ENCODE measurements around the gene FHAD1.

Gene FHAD1

DNA sequence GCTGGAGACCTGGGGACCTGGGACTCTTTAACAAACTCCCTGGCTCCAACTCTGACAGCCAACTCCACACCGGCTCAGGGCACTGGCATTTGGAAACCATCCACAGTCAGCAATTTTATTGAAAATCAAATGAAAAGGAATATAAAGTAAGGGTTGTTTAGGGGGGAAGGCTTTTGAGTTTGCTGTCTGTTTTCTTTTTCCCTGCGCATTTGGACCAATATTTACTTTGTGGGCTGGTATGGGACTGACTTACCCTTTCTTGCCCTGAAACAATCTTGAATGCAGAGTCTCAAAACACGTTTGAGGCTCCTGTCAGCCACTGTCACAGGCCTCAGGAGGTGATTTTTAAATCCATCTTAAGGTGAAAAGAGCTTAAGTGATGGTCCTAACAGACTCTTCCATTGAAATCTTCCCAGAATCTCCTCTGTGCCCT, 147.3 kb downstream of the FHAD1 start:
- Histone ChIP-seq H3K9me2 (replicated peaks; ENCODE audit: insufficient read depth, low read length) (no peaks in the 10 kb centered on the region), H3K27me3 (replicated peaks; ENCODE audit: insufficient read depth, low read length) (no peaks in the 10 kb centered on the region), H2AFZ (ENCODE audit: low read length) (no peak overlapping the region), H3F3A (ENCODE audit: insufficient read depth, low read length) (no peaks in the 10 kb centered on the region), H4K20me1 (ENCODE audit: insufficient read depth, low read length) (no peaks in the 10 kb centered on the region), H3K4me1 (ENCODE audit: low read length) (no peaks in the 10 kb centered on the region), H3K36me3 (replicated peaks; ENCODE audit: insufficient read depth, low read length) (no peaks in the 10 kb centered on the region), H3K9ac (ENCODE audit: low read length) (no peak overlapping the region), H3K9me3 (replicated peaks; ENCODE audit: insufficient read depth, low read length) (no peaks in the 10 kb centered on the region), H3K79me2 (ENCODE audit: low read length) (no peaks in the 10 kb centered on the region), H3K27ac (ENCODE audit: low read length) (no peak overlapping the region), H3K4me3 (ENCODE audit: low read length) (no peak overlapping the region), H3K4me2 (ENCODE audit: low read depth, low read length) (no peak overlapping the region)
- no peak for TF ChIP-seq EZH2 (optimal IDR thresholded peaks at IDR 0.05; ENCODE audit: low read depth, low read length)
- TF ChIP-seq, protein P1, sequence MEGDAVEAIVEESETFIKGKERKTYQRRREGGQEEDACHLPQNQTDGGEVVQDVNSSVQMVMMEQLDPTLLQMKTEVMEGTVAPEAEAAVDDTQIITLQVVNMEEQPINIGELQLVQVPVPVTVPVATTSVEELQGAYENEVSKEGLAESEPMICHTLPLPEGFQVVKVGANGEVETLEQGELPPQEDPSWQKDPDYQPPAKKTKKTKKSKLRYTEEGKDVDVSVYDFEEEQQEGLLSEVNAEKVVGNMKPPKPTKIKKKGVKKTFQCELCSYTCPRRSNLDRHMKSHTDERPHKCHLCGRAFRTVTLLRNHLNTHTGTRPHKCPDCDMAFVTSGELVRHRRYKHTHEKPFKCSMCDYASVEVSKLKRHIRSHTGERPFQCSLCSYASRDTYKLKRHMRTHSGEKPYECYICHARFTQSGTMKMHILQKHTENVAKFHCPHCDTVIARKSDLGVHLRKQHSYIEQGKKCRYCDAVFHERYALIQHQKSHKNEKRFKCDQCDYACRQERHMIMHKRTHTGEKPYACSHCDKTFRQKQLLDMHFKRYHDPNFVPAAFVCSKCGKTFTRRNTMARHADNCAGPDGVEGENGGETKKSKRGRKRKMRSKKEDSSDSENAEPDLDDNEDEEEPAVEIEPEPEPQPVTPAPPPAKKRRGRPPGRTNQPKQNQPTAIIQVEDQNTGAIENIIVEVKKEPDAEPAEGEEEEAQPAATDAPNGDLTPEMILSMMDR (IDR thresholded peaks at IDR 0.05; ENCODE audit: low read length): no peak
- no peak for TF ChIP-seq EZH2phosphoT487 (IDR thresholded peaks at IDR 0.05; ENCODE audit: low read length)
- DNase-seq: no peak

DNA sequence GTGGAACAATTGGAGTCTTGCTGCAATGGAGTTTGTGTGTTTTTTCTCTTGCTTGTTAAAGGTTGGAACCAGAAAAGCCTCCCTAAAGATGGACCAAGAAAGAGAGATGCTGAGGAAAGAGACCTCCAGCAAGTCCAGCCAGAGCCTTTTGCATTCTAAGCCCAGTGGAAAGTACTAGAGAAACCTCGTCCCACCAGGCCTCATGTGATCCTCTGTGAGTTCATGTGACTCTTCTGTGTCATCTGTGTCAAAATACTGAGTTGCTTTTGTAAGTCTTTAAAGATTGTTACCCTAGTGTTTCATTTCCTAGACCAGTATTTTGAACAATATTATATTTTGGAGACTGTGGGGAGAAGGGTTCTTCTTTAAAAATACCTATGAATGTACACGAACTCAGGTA, 150.2 kb downstream of the FHAD1 start:
- Histone ChIP-seq H3K4me2 (ENCODE audit: low read depth, low read length) (no peak overlapping the region), H3K4me1 (ENCODE audit: low read length) (0 out of 2 replicates have a peak, but pooled peaks cover 5% of the 10 kb centered on the region), H3K9me2 (replicated peaks; ENCODE audit: insufficient read depth, low read length) (no peaks in the 10 kb centered on the region), H3K27ac (ENCODE audit: low read length) (no peak overlapping the region), H3K9me3 (replicated peaks; ENCODE audit: insufficient read depth, low read length) (no peaks in the 10 kb centered on the region), H3K79me2 (ENCODE audit: low read length) (no peaks in the 10 kb centered on the region), H3K36me3 (replicated peaks; ENCODE audit: insufficient read depth, low read length) (no peaks in the 10 kb centered on the region), H3K27me3 (replicated peaks; ENCODE audit: insufficient read depth, low read length) (no peaks in the 10 kb centered on the region), H4K20me1 (ENCODE audit: insufficient read depth, low read length) (no peaks in the 10 kb centered on the region), H3K9ac (ENCODE audit: low read length) (no peak overlapping the region), H3K4me3 (ENCODE audit: low read length) (no peak overlapping the region), H2AFZ (ENCODE audit: low read length) (no peak overlapping the region), H3F3A (ENCODE audit: insufficient read depth, low read length) (no peaks in the 10 kb centered on the region)
- DNase-seq: no peak
- TF ChIP-seq EZH2phosphoT487 (IDR thresholded peaks at IDR 0.05; ENCODE audit: low read length) (no peak), EZH2 (optimal IDR thresholded peaks at IDR 0.05; ENCODE audit: low read depth, low read length) (no peak)
- TF ChIP-seq, protein P1 (IDR thresholded peaks at IDR 0.05; ENCODE audit: low read length): no peak

DNA sequence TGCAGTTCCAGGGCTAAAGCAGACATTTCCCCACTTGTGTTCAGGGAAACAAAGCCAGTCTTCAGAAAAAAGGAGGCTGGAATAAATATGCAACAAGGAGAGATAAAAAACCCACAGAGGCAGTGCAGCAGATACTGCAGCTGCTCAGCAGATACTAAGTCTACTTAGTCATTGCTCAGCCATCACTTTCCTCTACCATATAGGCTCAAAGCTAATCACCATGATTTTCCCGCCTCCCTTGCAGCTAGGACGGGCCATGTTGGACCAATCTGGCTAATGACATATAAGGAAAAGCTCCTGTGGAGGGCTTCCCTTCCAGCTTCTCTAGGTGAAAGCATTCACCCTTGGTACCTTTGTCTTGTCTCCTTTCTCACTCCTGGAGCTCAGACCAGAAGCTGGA, 152.7 kb downstream of the FHAD1 start:
- no peaks in the 10 kb centered on the region for H3K9me2 ChIP-seq (replicated peaks; ENCODE audit: insufficient read depth, low read length)

More for the DNA sequence above, 152.7 kb downstream of the FHAD1 start:
- Histone ChIP-seq H3K4me1 (ENCODE audit: low read length) (0 out of 2 replicates have a peak, but pooled peaks cover 5% of the 10 kb centered on the region), H3K4me3 (ENCODE audit: low read length) (no peak overlapping the region), H3K36me3 (replicated peaks; ENCODE audit: insufficient read depth, low read length) (no peaks in the 10 kb centered on the region), H3K9me3 (replicated peaks; ENCODE audit: insufficient read depth, low read length) (no peaks in the 10 kb centered on the region), H2AFZ (ENCODE audit: low read length) (no peak overlapping the region), H3K4me2 (ENCODE audit: low read depth, low read length) (no peak overlapping the region), H3K27me3 (replicated peaks; ENCODE audit: insufficient read depth, low read length) (no peaks in the 10 kb centered on the region), H4K20me1 (ENCODE audit: insufficient read depth, low read length) (no peaks in the 10 kb centered on the region), H3K9ac (ENCODE audit: low read length) (no peak overlapping the region), H3K79me2 (ENCODE audit: low read length) (no peaks in the 10 kb centered on the region), H3K27ac (ENCODE audit: low read length) (no peak overlapping the region), H3F3A (ENCODE audit: insufficient read depth, low read length) (no peaks in the 10 kb centered on the region)
- no peak for DNase-seq
- TF ChIP-seq EZH2phosphoT487 (IDR thresholded peaks at IDR 0.05; ENCODE audit: low read length) (no peak), EZH2 (optimal IDR thresholded peaks at IDR 0.05; ENCODE audit: low read depth, low read length) (no peak)
- TF ChIP-seq, protein P1 (IDR thresholded peaks at IDR 0.05; ENCODE audit: low read length): no peak

Data from MM.1S (cell line).